ENCODE measurements around the gene NEK10.

NEK10 gene

GRCh38 chr3:27220166-27220565 lies 149.0 kb downstream of the NEK10 start:
- H3K9ac ChIP-seq, result no peak overlapping the region
- no peak overlapping the region for H2AFZ ChIP-seq (ENCODE audit: low read depth)

DNA sequence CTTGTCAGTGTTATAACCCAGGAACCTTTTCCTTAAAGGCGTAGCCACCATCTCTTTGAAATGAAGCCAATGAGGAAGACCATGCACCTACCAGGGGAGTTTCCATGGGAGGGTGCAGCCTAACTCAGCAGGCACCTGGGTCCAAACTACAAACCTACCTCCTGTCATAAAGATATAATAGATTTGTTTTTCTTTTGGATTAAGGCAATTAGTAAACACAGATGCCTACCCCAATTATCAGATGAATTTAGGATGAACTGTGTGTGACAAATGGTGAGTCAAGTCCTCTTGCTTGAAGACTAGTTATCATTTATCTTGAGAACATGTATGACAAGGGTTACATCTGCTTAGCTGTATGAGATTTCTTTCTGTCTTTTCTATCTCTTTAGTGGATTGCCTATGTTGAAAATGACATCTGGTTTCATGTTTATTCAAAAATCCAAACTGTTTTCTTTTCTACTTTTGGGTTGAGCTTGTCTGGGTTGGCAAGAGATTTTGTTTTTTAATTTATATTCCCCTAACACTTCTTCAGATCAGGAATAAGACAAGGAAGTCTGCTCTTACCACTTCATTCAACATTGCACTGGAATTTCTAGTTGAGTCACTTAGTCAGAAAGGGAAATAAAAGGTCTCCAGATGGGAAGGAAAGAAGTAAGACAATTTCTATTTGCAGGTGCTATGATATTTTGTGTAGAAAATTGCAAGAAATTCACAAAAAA lies 149.9 kb downstream of the NEK10 start:
- Histone ChIP-seq H3K36me3 (ENCODE audit: insufficient read depth) (no peaks in the 10 kb centered on the region), H3K4me2 (no peak overlapping the region), H3K4me1 (ENCODE audit: low read depth, poor library complexity, severe bottlenecking) (no peaks in the 10 kb centered on the region), H3K9ac (no peak overlapping the region), H4K20me1 (ENCODE audit: insufficient read depth) (no peaks in the 10 kb centered on the region), H3K4me3 (IDR thresholded peaks at IDR 0.05; ENCODE audit: insufficient read depth, low read depth, low read length) (no peak overlapping the region), H3K79me2 (ENCODE audit: insufficient read depth, low read depth) (no peaks in the 10 kb centered on the region), H3K27ac (no peak overlapping the region), H2AFZ (ENCODE audit: low read depth) (no peak overlapping the region), H3K27me3 (ENCODE audit: insufficient read depth, low read depth) (no peaks in the 10 kb centered on the region)
- TF ChIP-seq CTCF (conservative IDR thresholded peaks at IDR 0.05; ENCODE audit: low read depth, low read length), result no peak

More at GRCh38 chr3:27220166-27220565, 149.0 kb downstream of the NEK10 start:
- Histone ChIP-seq H3K4me3 (IDR thresholded peaks at IDR 0.05; ENCODE audit: insufficient read depth, low read depth, low read length) (no peak overlapping the region), H3K79me2 (ENCODE audit: insufficient read depth, low read depth) (no peaks in the 10 kb centered on the region), H3K4me1 (ENCODE audit: low read depth, poor library complexity, severe bottlenecking) (no peaks in the 10 kb centered on the region), H3K4me2 (no peak overlapping the region), H3K27ac (no peak overlapping the region), H4K20me1 (ENCODE audit: insufficient read depth) (no peaks in the 10 kb centered on the region), H3K27me3 (ENCODE audit: insufficient read depth, low read depth) (no peaks in the 10 kb centered on the region), H3K36me3 (ENCODE audit: insufficient read depth) (no peaks in the 10 kb centered on the region)
- TF ChIP-seq CTCF (conservative IDR thresholded peaks at IDR 0.05; ENCODE audit: low read depth, low read length), result no peak

DNA sequence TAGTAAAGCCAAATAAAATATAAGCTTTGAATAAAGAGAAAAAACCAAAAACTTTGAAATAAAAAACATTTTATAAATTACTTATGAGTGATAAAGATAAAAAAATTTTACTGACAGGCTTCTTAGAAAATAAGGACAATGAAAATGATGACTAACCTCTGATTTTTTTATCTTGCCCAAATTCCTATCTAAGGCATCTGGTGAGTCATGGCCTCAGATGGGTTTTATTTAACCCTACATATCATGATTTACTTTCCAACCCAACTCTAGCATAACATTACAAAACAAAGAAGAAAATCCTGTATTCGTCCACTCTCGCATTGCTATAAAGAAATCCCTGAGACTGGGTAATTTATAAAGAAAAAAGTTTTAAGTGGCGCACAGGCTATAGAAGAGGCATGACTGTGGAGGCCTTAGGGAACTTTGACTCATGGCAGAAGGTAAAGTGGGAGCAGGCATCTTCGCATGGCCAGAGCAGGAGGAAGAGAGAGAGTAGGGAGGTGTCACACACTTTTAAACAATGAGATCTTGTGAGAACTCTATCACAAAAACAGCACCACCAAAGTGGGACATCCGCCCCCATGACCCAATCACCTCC lies 152.1 kb downstream of the NEK10 start:
- no peaks in the 10 kb centered on the region for H3K79me2 ChIP-seq (ENCODE audit: insufficient read depth, low read depth)
- no peaks in the 10 kb centered on the region for H3K27me3 ChIP-seq (ENCODE audit: insufficient read depth, low read depth)
- no peak overlapping the region for H3K9ac ChIP-seq
- H3K27ac ChIP-seq, result no peak overlapping the region
- TF ChIP-seq CTCF (conservative IDR thresholded peaks at IDR 0.05; ENCODE audit: low read depth, low read length), result no peak
- no peak overlapping the region for H3K4me2 ChIP-seq
- no peak overlapping the region for H3K4me3 ChIP-seq (IDR thresholded peaks at IDR 0.05; ENCODE audit: insufficient read depth, low read depth, low read length)
- no peaks in the 10 kb centered on the region for H4K20me1 ChIP-seq (ENCODE audit: insufficient read depth)
- no peaks in the 10 kb centered on the region for H3K4me1 ChIP-seq (ENCODE audit: low read depth, poor library complexity, severe bottlenecking)
- H3K36me3 ChIP-seq (ENCODE audit: insufficient read depth), result no peaks in the 10 kb centered on the region
- no peak overlapping the region for H2AFZ ChIP-seq (ENCODE audit: low read depth)

DNA sequence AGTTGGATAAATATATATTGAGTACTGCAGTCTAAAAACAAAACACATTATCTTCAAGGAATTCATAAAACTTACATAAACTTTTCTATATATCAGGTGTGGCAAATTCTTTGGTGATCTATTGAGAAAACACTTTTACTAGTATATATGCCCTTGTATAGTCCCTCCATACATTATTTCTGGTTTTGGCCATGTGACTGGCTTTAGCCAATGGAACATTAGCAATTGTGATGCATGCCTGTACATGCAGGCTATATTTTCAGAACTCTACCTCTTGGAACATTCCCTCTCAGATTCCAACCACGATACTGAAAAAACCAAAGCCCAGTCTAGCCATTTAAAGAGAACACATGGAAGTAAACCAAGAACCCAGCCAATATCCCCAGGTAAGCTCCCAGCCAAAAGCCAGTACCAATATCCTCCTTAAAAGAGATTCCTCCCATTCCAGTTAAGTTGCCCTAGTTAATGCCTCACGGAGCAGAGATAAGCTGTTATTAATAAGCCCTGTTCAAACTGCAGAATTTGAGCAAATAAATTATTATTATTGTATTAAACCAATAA lies 152.8 kb downstream of the NEK10 start:
- H4K20me1 ChIP-seq (ENCODE audit: insufficient read depth), result no peaks in the 10 kb centered on the region
- H3K27ac ChIP-seq, result no peak overlapping the region
- no peak overlapping the region for H3K4me3 ChIP-seq (IDR thresholded peaks at IDR 0.05; ENCODE audit: insufficient read depth, low read depth, low read length)
- H3K79me2 ChIP-seq (ENCODE audit: insufficient read depth, low read depth), result no peaks in the 10 kb centered on the region
- no peak overlapping the region for H3K9ac ChIP-seq
- no peak for TF ChIP-seq CTCF (conservative IDR thresholded peaks at IDR 0.05; ENCODE audit: low read depth, low read length)
- no peak overlapping the region for H2AFZ ChIP-seq (ENCODE audit: low read depth)
- H3K36me3 ChIP-seq (ENCODE audit: insufficient read depth), result no peaks in the 10 kb centered on the region
- H3K4me1 ChIP-seq (ENCODE audit: low read depth, poor library complexity, severe bottlenecking), result no peaks in the 10 kb centered on the region
- H3K4me2 ChIP-seq, result no peak overlapping the region
- H3K27me3 ChIP-seq (ENCODE audit: insufficient read depth, low read depth), result no peaks in the 10 kb centered on the region
